Suprapubic skin (tissue), 4 donors: ENCODE data around the gene NDUFB2. TPM values are rescaled to one million over a fixed set of nuclear protein-coding genes. Genes with fewer than 3 reads are reported as not detected.

Source experiments
- DNase-seq, 2 donors: peaks; one replicate each; pipeline ENCODE4 v3.0.0-alpha.2; 2019; ENCODE audit warnings: low spot score in 2 of 2
- H3K27ac ChIP-seq: fragments of 200-600 bp; sonication (generic); one replicate; pipeline ENCODE4 v1.5.1; 2019
- H3K27me3 ChIP-seq: fragments of 200-600 bp; sonication (generic); one replicate; pipeline ENCODE4 v1.5.1; 2019
- H3K36me3 ChIP-seq: fragments of 200-600 bp; sonication (generic); one replicate; pipeline ENCODE4 v1.5.1; 2019
- H3K4me1 ChIP-seq: fragments of 200-600 bp; sonication (generic); one replicate; pipeline ENCODE4 v1.5.1; 2019
- H3K4me3 ChIP-seq: fragments of 200-600 bp; sonication (generic); one replicate; pipeline ENCODE4 v1.5.1; 2019; ENCODE audit warnings: mild to moderate bottlenecking
- H3K9me3 ChIP-seq: fragments of 200-600 bp; sonication (generic); one replicate; pipeline ENCODE4 v1.5.1; 2019
- CTCF ChIP-seq, 2 donors: fragments of 200-600 bp in 1 of 2; fragments of 450-650 bp in 1 of 2; sonication (generic) in 1 of 2; IDR thresholded peaks; one replicate each; pipeline ENCODE4 v1.5.1; 2016 to 2019; ENCODE audit warnings: antibody characterized with exemption in 2 of 2, mild to moderate bottlenecking in 1 of 2, moderate library complexity in 1 of 2
- EP300 ChIP-seq: sonication (generic); formaldehyde crosslinking; IDR thresholded peaks from one replicate; pipeline ENCODE4 v1.6.1; 2017; ENCODE audit warnings: antibody characterized with exemption
- POLR2A ChIP-seq, 2 donors: fragments of 450-650 bp; IDR thresholded peaks; one replicate each; pipeline ENCODE4 v1.6.1; 2017; ENCODE audit warnings: antibody characterized with exemption in 2 of 2, mild to moderate bottlenecking in 2 of 2, moderate library complexity in 2 of 2
- POLR2AphosphoS5 ChIP-seq, 3 donors: sonication (generic); formaldehyde crosslinking; IDR thresholded peaks; one replicate each; pipeline ENCODE4 v1.6.1; 2017; ENCODE audit warnings: antibody characterized with exemption in 3 of 3
- WGBS: methylation state at CpG from one replicate; pipeline ENCODE4 v1.1.5; 2018; 5-methylcytosine and 5-hydroxymethylcytosine counted together
- total RNA-seq, 4 donors: library from RNA; depleted of rRNA; stranded (reverse); fragments of >200 nt; gene quantifications; one replicate each; pipeline ENCODE4 v1.1.0, GENCODE V29; 2016

The NDUFB2 gene
- total RNA-seq, 4 donors from 2014 or later, result 104 to 435 (median 229) TPM

GRCh38 chr7:140723006-140723405, 26.5 kb downstream of the NDUFB2 start:
- Histone ChIP-seq H3K4me1 (no peaks in the 10 kb centered on the region), H3K27me3 (no peaks in the 10 kb centered on the region), H3K27ac (no peak overlapping the region), H3K4me3 (no peak overlapping the region), H3K36me3 (peaks cover 5% of the 10 kb centered on the region), H3K9me3 (no peaks in the 10 kb centered on the region)
- DNase-seq, result no peak
- TF ChIP-seq CTCF (IDR thresholded peaks at IDR 0.05) (no peak), POLR2AphosphoS5 (IDR thresholded peaks at IDR 0.05) (no peak), EP300 (no peak), POLR2A (IDR thresholded peaks at IDR 0.05) (no peak)
- 95% methylated on average over 6 of the region's 6 CpGs for whole genome bisulfite sequencing

- no peaks in the 10 kb centered on the region for H3K4me1 ChIP-seq
- 90% methylated on average over 3 of the region's 3 CpGs for WGBS
- H3K27ac ChIP-seq, result no peak overlapping the region
- DNase-seq, result no peak
- TF ChIP-seq POLR2AphosphoS5 (IDR thresholded peaks at IDR 0.05) (no peak), CTCF (IDR thresholded peaks at IDR 0.05) (no peak), POLR2A (IDR thresholded peaks at IDR 0.05) (no peak), EP300 (no peak)
- no peaks in the 10 kb centered on the region for H3K9me3 ChIP-seq
- H3K27me3 ChIP-seq, result no peaks in the 10 kb centered on the region
- H3K4me3 ChIP-seq, result no peak overlapping the region
- peaks cover 5% of the 10 kb centered on the region for H3K36me3 ChIP-seq
Observed at GRCh38 chr7:140723574-140723973, 27.1 kb downstream of the NDUFB2 start.

- no peaks in the 10 kb centered on the region for H3K27me3 ChIP-seq
- peaks cover 10% of the 10 kb centered on the region for H3K36me3 ChIP-seq
- no peaks in the 10 kb centered on the region for H3K9me3 ChIP-seq
- no peak overlapping the region for H3K27ac ChIP-seq
- no peak for DNase-seq
- H3K4me3 ChIP-seq, result no peak overlapping the region
- no peaks in the 10 kb centered on the region for H3K4me1 ChIP-seq
- WGBS, result 97% methylated on average over 1 of the region's 1 CpG
- TF ChIP-seq POLR2AphosphoS5 (IDR thresholded peaks at IDR 0.05) (no peak), EP300 (no peak), CTCF (IDR thresholded peaks at IDR 0.05) (no peak), POLR2A (IDR thresholded peaks at IDR 0.05) (no peak)
Observed at GRCh38 chr7:140724706-140725105, 28.2 kb downstream of the NDUFB2 start.

GRCh38 chr7:140726281-140726680, 29.8 kb downstream of the NDUFB2 start:
- TF ChIP-seq POLR2A (IDR thresholded peaks at IDR 0.05) (no peak), CTCF (IDR thresholded peaks at IDR 0.05) (no peak), POLR2AphosphoS5 (IDR thresholded peaks at IDR 0.05) (no peak)
- peaks cover 15% of the 10 kb centered on the region for H3K36me3 ChIP-seq
- H3K4me1 ChIP-seq, result no peaks in the 10 kb centered on the region
- DNase-seq, result no peak
- no peaks in the 10 kb centered on the region for H3K27me3 ChIP-seq
- 83% methylated on average over 2 of the region's 2 CpGs for WGBS
- no peaks in the 10 kb centered on the region for H3K9me3 ChIP-seq
- H3K4me3 ChIP-seq, result no peak overlapping the region
- H3K27ac ChIP-seq, result no peak overlapping the region

- no peak for DNase-seq
- Histone ChIP-seq H3K27me3 (no peaks in the 10 kb centered on the region), H3K36me3 (peaks cover 22% of the 10 kb centered on the region), H3K27ac (no peak overlapping the region), H3K4me3 (no peak overlapping the region), H3K9me3 (no peaks in the 10 kb centered on the region), H3K4me1 (no peaks in the 10 kb centered on the region)
- WGBS, result 92% methylated on average over 2 of the region's 2 CpGs
- no peak for TF ChIP-seq CTCF (IDR thresholded peaks at IDR 0.05)
- no peak for TF ChIP-seq EP300
- TF ChIP-seq POLR2AphosphoS5 (IDR thresholded peaks at IDR 0.05), result no peak
- no peak for TF ChIP-seq POLR2A (IDR thresholded peaks at IDR 0.05)
Observed at GRCh38 chr7:140732416-140732815, 35.9 kb downstream of the NDUFB2 start.
